ENCODE data around the gene ZNF580. TPM values are rescaled to one million over a fixed set of nuclear protein-coding genes. Genes with fewer than 3 reads are reported as not detected.

Gene ZNF580
- total RNA-seq, 1 experiment from 2014 or later = 22.8 TPM

DNA sequence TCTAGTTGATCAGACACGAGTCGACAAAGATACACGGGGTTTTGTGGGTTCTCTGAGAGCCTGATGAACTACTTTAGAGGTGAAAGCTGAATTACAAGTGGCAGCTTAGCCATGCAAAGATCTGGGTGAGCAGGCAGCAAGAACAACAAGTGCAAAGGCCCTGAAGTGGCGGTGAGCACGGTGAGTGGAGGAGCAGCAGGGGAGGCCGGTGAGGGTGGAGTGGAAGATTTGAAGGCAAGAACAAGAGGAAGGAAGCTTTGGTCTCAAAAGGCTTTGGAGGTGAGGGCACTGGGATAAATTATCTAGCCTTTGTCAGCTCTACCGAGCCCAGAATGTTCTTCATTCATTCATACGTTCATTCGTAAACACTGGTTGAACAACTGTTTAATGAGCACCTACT, 34.0 kb upstream of the ZNF580 start:
- H3K18ac ChIP-seq (ENCODE audit: insufficient read length, low read depth, low read length) = no peak overlapping the region
- no peak overlapping the region for H4K5ac ChIP-seq (ENCODE audit: insufficient read length, low read depth, low read length)
- no peaks in the 10 kb centered on the region for H3K27me3 Mint-ChIP-seq (ENCODE audit: low read depth)
- peak overlapping the region; percentile 92 to 97 for H3K4me3 Mint-ChIP-seq
- H2AK5ac ChIP-seq (ENCODE audit: insufficient read length, low read length) = no peak overlapping the region
- no peak overlapping the region for H4K8ac ChIP-seq (replicated peaks; ENCODE audit: insufficient read length, low read depth, low read length)
- H3K27ac ChIP-seq (ENCODE audit: insufficient read length, low read depth, low read length) = no peak overlapping the region
- no peak overlapping the region for H3K4ac ChIP-seq (ENCODE audit: low read depth, low read length)
- peaks cover 24% of the 10 kb centered on the region in 2 experiments for H3K4me1 Mint-ChIP-seq
- TF ChIP-seq, protein P1, sequence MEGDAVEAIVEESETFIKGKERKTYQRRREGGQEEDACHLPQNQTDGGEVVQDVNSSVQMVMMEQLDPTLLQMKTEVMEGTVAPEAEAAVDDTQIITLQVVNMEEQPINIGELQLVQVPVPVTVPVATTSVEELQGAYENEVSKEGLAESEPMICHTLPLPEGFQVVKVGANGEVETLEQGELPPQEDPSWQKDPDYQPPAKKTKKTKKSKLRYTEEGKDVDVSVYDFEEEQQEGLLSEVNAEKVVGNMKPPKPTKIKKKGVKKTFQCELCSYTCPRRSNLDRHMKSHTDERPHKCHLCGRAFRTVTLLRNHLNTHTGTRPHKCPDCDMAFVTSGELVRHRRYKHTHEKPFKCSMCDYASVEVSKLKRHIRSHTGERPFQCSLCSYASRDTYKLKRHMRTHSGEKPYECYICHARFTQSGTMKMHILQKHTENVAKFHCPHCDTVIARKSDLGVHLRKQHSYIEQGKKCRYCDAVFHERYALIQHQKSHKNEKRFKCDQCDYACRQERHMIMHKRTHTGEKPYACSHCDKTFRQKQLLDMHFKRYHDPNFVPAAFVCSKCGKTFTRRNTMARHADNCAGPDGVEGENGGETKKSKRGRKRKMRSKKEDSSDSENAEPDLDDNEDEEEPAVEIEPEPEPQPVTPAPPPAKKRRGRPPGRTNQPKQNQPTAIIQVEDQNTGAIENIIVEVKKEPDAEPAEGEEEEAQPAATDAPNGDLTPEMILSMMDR (conservative IDR thresholded peaks at IDR 0.05) = no peak
- H3K4me2 ChIP-seq (ENCODE audit: insufficient read depth, insufficient read length, low read length) = peak overlapping the region; percentile 72
- H3K27me3 ChIP-seq (ENCODE audit: insufficient read depth, low read length) = no peaks in the 10 kb centered on the region
- no peak overlapping the region for H2BK20ac ChIP-seq (ENCODE audit: low read depth, low read length, poor library complexity, severe bottlenecking)
- peaks cover 1% of the 10 kb centered on the region; the same call in 1 of the 2 replicates for H3K79me2 ChIP-seq (ENCODE audit: insufficient read depth, low read length)
- H3K9me3 Mint-ChIP-seq = peaks cover 0 to 4% of the 10 kb centered on the region in 2 experiments; a peak in 1 of 5 replicates
- H3T11ph ChIP-seq (ENCODE audit: low read length) = no peak overlapping the region
- H4K20me1 ChIP-seq (ENCODE audit: control insufficient read depth, insufficient read depth, insufficient read length) = no peaks in the 10 kb centered on the region
- peaks cover 4% of the 10 kb centered on the region for H3K79me1 ChIP-seq (ENCODE audit: insufficient read depth, low read depth, low read length, poor library complexity, severe bottlenecking)
- no peak overlapping the region for H4K91ac ChIP-seq (ENCODE audit: insufficient read length, low read depth, low read length)
- no peak overlapping the region for H2AFZ ChIP-seq (ENCODE audit: low read length)
- H2BK5ac ChIP-seq (ENCODE audit: insufficient read length, low read length) = no peak overlapping the region
- H2BK120ac ChIP-seq (ENCODE audit: low read depth, low read length, poor library complexity, severe bottlenecking) = no peak overlapping the region
- H3K4me1 ChIP-seq (ENCODE audit: insufficient read depth, low read length) = 0 out of 2 replicates have a peak, but pooled peaks cover 3% of the 10 kb centered on the region
- H3K9ac ChIP-seq (ENCODE audit: extremely low read depth, insufficient read length, low read length) = no peak overlapping the region
- H3K23me2 ChIP-seq (ENCODE audit: insufficient read length, low read depth, low read length, poor library complexity, severe bottlenecking) = peaks cover 8% of the 10 kb centered on the region
- no peaks in the 10 kb centered on the region for H3K9me3 ChIP-seq (ENCODE audit: control insufficient read depth, low read depth, low read length)
- H3K36me3 Mint-ChIP-seq (ENCODE audit: insufficient read depth in 1 of 3, low read depth in 3 of 3) = peaks cover 14 to 32% (median 23%) of the 10 kb centered on the region in 3 experiments
- WGBS (ENCODE audit: extremely low coverage, insufficient read length, low lambda C conversion rate) = no CpG with 5 or more reads among the region's 9 CpGs
- no peak overlapping the region for H2BK15ac ChIP-seq (ENCODE audit: low read depth, low read length)
- no peak overlapping the region for H2BK12ac ChIP-seq (ENCODE audit: insufficient read length, low read depth, low read length)
- H3K56ac ChIP-seq (ENCODE audit: insufficient read length, low read depth, low read length) = no peak overlapping the region
- no peak overlapping the region for H3K14ac ChIP-seq (ENCODE audit: insufficient read depth, low read length)
- peak overlapping the region in 2 of 3 experiments; percentile 21 to 37; a peak in 2 of 7 replicates for H3K27ac Mint-ChIP-seq
- DNase-seq = no peak
- H3K23ac ChIP-seq (ENCODE audit: insufficient read length, low read depth, low read length) = no peak overlapping the region
